K562 (cell line): ENCODE data around the gene MT1A. TPM values are rescaled to one million over a fixed set of nuclear protein-coding genes. Genes with fewer than 3 reads are reported as not detected.

Experiments used
- ATAC-seq: fragments of 200-7000 bp; cut with Tn5 transposase; 3 replicates; pipeline ENCODE4 v1.9.1; 2020; ENCODE audit warnings: moderate library complexity
- BruUV-seq: library from RNA; stranded (reverse); fragments of 400-500 nt; replicated peaks from 2 replicates; lab custom pipeline; 2021; lab: Mats Ljungman, UMichigan
- CTCF ChIA-PET: fragments of 300-600 bp; formaldehyde crosslinking; extraction: SDS; loops from one replicate; lab custom pipeline; 2021; ENCODE audit warnings: low intra/inter-chr PET ratio; lab: Yijun Ruan, JAX
- POLR2A ChIA-PET: fragments of 300-600, 350-650 bp; sonication (Branson Sonifier 250); formaldehyde crosslinking; extraction: SDS; loops from one replicate; lab custom pipeline; 2021; ENCODE audit warnings: antibody characterized with exemption, inconsistent platforms; lab: Yijun Ruan, JAX
- DNase-seq, 4 experiments: peaks; one replicate each; pipeline versions ENCODE4 v3.0.0 to v3.0.0-alpha.2; 2011 to 2018; ENCODE audit warnings: low spot score in 3 of 4, mixed read lengths in 3 of 4; ENCODE audit errors: extremely low read depth in 1 of 4
- FAIRE-seq: peaks from 2 replicates; lab custom pipeline; 2011; peaks lifted over from hg19 to GRCh38; lab: Jason Lieb, UNC
- H2AFZ ChIP-seq: 2 replicates; pipeline ENCODE4 v1.6.0; 2011; ENCODE audit warnings: low read depth, low read length, control low read depth, inconsistent platforms
- H3K27ac ChIP-seq: fragments of 200-600 bp; 3 replicates; pipeline ENCODE4 v1.8.0; 2011; ENCODE audit warnings: low read depth, mild to moderate bottlenecking, control low read depth, inconsistent platforms, low read length, moderate library complexity, mixed read lengths; ENCODE audit errors: extremely low read depth
- H3K27me3 ChIP-seq, 2 experiments: fragments of 300-600 bp in 1 of 2; 2 replicates in 1 of 2; 3 replicates in 1 of 2; pipeline versions ENCODE4 v1.6.0 to v1.8.0; 2011; ENCODE audit warnings: inconsistent platforms in 2 of 2, low read length in 2 of 2, mild to moderate bottlenecking in 1 of 2, mixed read lengths in 1 of 2, moderate library complexity in 1 of 2; ENCODE audit not compliant: control insufficient read depth in 2 of 2, insufficient read depth in 2 of 2
- H3K36me3 ChIP-seq: fragments of 300-600 bp; 3 replicates; pipeline ENCODE4 v1.8.0; 2011; ENCODE audit warnings: mild to moderate bottlenecking, low read length, inconsistent platforms; ENCODE audit not compliant: control insufficient read depth, insufficient read depth
- H3K4me1 ChIP-seq, 2 experiments: fragments of 200-600 bp in 1 of 2; replicated peaks in 1 of 2; 2 replicates in 1 of 2; 3 replicates in 1 of 2; pipeline versions ENCODE4 v1.5.1 to v1.8.0; 2011; ENCODE audit warnings: inconsistent platforms in 2 of 2, low read length in 2 of 2, mild to moderate bottlenecking in 1 of 2, mixed read lengths in 1 of 2, moderate library complexity in 1 of 2; ENCODE audit not compliant: control insufficient read depth in 2 of 2, insufficient read depth in 2 of 2
- H3K4me2 ChIP-seq: 2 replicates; pipeline ENCODE4 v1.6.1; 2011; ENCODE audit warnings: low read length, control low read depth, inconsistent platforms, mixed read lengths; ENCODE audit not compliant: insufficient read depth
- H3K4me3 ChIP-seq: fragments of 200-600 bp; sonication (generic), shearing (Covaris generic); 2 replicates; pipeline ENCODE4 v1.5.1; 2016; ENCODE audit warnings: control low read depth, inconsistent platforms
- H3K79me2 ChIP-seq: fragments of 200-600 bp; 3 replicates; pipeline ENCODE4 v1.8.0; 2011; ENCODE audit warnings: low read length, inconsistent platforms; ENCODE audit not compliant: control insufficient read depth, insufficient read depth
- H3K9ac ChIP-seq, 2 experiments: 2 replicates each; pipeline versions ENCODE4 v1.6.0 to v1.6.1; 2011; ENCODE audit warnings: low read depth in 2 of 2, low read length in 2 of 2, control low read depth in 1 of 2, inconsistent platforms in 1 of 2, mild to moderate bottlenecking in 1 of 2, mixed read lengths in 1 of 2; ENCODE audit not compliant: insufficient read depth in 1 of 2
- H3K9me1 ChIP-seq: one replicate; pipeline ENCODE4 v1.6.0; 2011; ENCODE audit warnings: inconsistent platforms, mild to moderate bottlenecking, low read length, moderate library complexity; ENCODE audit not compliant: control insufficient read depth, insufficient read depth
- H3K9me3 ChIP-seq: replicated peaks from 2 replicates; pipeline ENCODE4 v1.5.1; 2011; ENCODE audit warnings: low read depth, low read length, inconsistent platforms; ENCODE audit not compliant: control insufficient read depth, insufficient read depth
- H4K20me1 ChIP-seq: replicated peaks from 2 replicates; pipeline ENCODE4 v1.6.1; 2011; ENCODE audit warnings: low read length, inconsistent platforms, mixed read lengths; ENCODE audit not compliant: control insufficient read depth, insufficient read depth
- BRD9 ChIP-seq: fragments of 450-650 bp; IDR thresholded peaks from 2 replicates; pipeline ENCODE4 v1.6.1; 2018; ENCODE audit warnings: low read depth; ENCODE audit not compliant: partially characterized antibody
- CAMTA2 ChIP-seq: fragments of 250-450 bp; sonication (Bioruptor Pico); conservative IDR thresholded peaks from 2 replicates; pipeline ENCODE4 v1.5.1; 2022
- CC2D1A ChIP-seq: fragments of 450-650 bp; IDR thresholded peaks from 2 replicates; pipeline ENCODE4 v1.6.1; 2017; ENCODE audit warnings: mild to moderate bottlenecking
- ETS2 ChIP-seq: IDR thresholded peaks from 2 replicates; pipeline ENCODE4 v1.6.1; 2016; ENCODE audit warnings: borderline replicate concordance, missing genetic modification characterization, mild to moderate bottlenecking, moderate library complexity, missing compliant biosample characterization; ENCODE audit not compliant: poor library complexity, severe bottlenecking
- HDAC8 ChIP-seq: fragments of 450-650 bp; IDR thresholded peaks from 2 replicates; pipeline ENCODE4 v1.6.1; 2016; ENCODE audit warnings: mild to moderate bottlenecking, missing genetic modification characterization, moderate library complexity, missing compliant biosample characterization
- KDM4B ChIP-seq, 2 experiments: fragments of 450-650 bp in 1 of 2; sonication (generic) in 1 of 2; IDR thresholded peaks; 2 replicates each; pipeline ENCODE4 v1.6.1; 2016 to 2017; ENCODE audit warnings: borderline replicate concordance in 2 of 2, antibody characterized with exemption in 1 of 2, low read depth in 1 of 2, mild to moderate bottlenecking in 1 of 2
- MAFK ChIP-seq: IDR thresholded peaks from 2 replicates; pipeline ENCODE4 v1.6.1; 2011; ENCODE audit warnings: low read length, improper control_type of control experiment
- PTBP1 ChIP-seq: fragments of 200-400 bp; formaldehyde crosslinking; IDR thresholded peaks from 2 replicates; pipeline ENCODE4 v1.6.1; 2017; ENCODE audit warnings: low read depth, low read length
- RBFOX2 ChIP-seq: fragments of 200-400 bp; formaldehyde crosslinking; IDR thresholded peaks from 2 replicates; pipeline ENCODE4 v1.6.1; 2017; ENCODE audit warnings: low read depth, mild to moderate bottlenecking, low read length, moderate library complexity
- RUNX1 ChIP-seq: sonication (generic); IDR thresholded peaks from 2 replicates; pipeline ENCODE4 v1.6.1; 2016; ENCODE audit warnings: antibody characterized with exemption, low read depth
- TBP ChIP-seq: optimal IDR thresholded peaks from 2 replicates; pipeline ENCODE3; 2011; ENCODE audit warnings: low read depth, low read length, improper control_type of control experiment
- ZNF717 ChIP-seq: fragments of 250-450 bp; sonication (Bioruptor Pico); IDR thresholded peaks from 2 replicates; pipeline ENCODE4 v1.5.0; 2021
- WGBS: fragments of 100-300 bp; shearing (Covaris generic); methylation state at CpG from one replicate; pipeline ENCODE4 v1.1.6; 2016; ENCODE audit warnings: low coverage, mixed read lengths; ENCODE audit not compliant: insufficient coverage; ENCODE audit errors: missing lambda C conversion rate; 5-methylcytosine and 5-hydroxymethylcytosine counted together
- in situ Hi-C: fragments of 300-500 bp; cut with MboI; formaldehyde crosslinking; loops from 4 replicates; pipeline ENCODE4 v1.15.0; 2018; ENCODE audit warnings: inconsistent platforms, mixed read lengths
- intact Hi-C: fragments of 100-400 bp; cut with micrococcal nuclease; formaldehyde crosslinking; loops from 2 replicates; pipeline ENCODE4 v1.14.2; 2022
- polyA plus RNA-seq, 8 experiments: library from polyadenylated mRNA; depleted of rRNA in 4 of 8; stranded (reverse) in 5 of 8; unstranded in 3 of 8; fragments of >200 nt; fragmentation: Nextera tagmentation in 2 of 8; fragmentation: Illumina TruSeq in 1 of 8; extraction: Ambion mirVana in 2 of 8; extraction: Trizol in 1 of 8; gene quantifications; 2 replicates each; pipeline versions ENCODE4 v1.2.1 to v1.2.3, GENCODE V29; 2011 to 2014; ENCODE audit warnings: inconsistent platforms in 1 of 8, missing spikeins in 1 of 8
- total RNA-seq, 7 experiments: library from RNA; depleted of rRNA in 6 of 7; stranded (reverse); fragments of >200 nt in 6 of 7; fragmentation: Illumina TruSeq in 2 of 7; extraction: Trizol in 2 of 7; gene quantifications; 2 replicates each; pipeline versions ENCODE4 v1.2.1 to v1.2.3, GENCODE V29; 2011 to 2021; ENCODE audit warnings: low replicate concordance in 1 of 7
- TF ChIP-seq, protein P1 (sequence below): sonication (generic); formaldehyde crosslinking; IDR thresholded peaks from 2 replicates; pipeline ENCODE4 v1.9.0; 2022; ENCODE audit warnings: mild to moderate bottlenecking, missing genetic modification reagents
- TF ChIP-seq, protein P2 (sequence below): fragments of 450-650 bp; IDR thresholded peaks from one replicate; pipeline ENCODE4 v1.6.1; 2018; ENCODE audit warnings: mild to moderate bottlenecking, moderate library complexity; ENCODE audit not compliant: partially characterized antibody

The MT1A gene
- total and polyA plus RNA-seq, 9 of the 15 experiments (the other 6 are each of a cell fraction or from before 2014, with no cell fraction given), result 0.23 TPM; not detected in 8

DNA sequence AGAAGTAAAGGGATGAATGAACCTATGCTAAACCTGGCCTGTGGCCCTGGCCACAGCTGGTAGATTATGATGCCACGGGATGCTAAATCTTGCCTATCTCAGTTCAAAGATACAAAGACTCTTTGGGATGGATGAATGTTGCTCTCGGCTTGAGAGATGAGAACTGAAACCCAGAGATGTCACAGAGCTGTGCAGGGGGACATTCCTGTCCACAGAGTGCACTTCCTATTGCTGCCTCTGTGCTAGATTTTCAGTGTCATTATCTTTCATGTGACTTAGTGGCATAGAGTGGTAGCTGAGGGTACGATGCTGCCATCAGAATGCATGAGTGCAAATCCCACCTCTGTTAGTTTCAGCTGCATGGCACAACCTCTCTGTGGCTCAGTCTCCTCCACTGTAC, 8.3 kb upstream of the MT1A start:
- intact Hi-C loops, result no loop called here
- no peaks in the 10 kb centered on the region for H3K9me3 ChIP-seq
- H3K9me1 ChIP-seq, result no peaks in the 10 kb centered on the region
- WGBS, result 0% methylated on average over 3 of the region's 3 CpGs
- no peaks in the 10 kb centered on the region for H3K36me3 ChIP-seq
- BruUV-seq, result no TSS peak
- no peak overlapping the region for H3K4me3 ChIP-seq
- H3K4me1 ChIP-seq, result peaks cover 0 to 15% of the 10 kb centered on the region in 2 experiments; a peak in 2 of 5 replicates
- FAIRE-seq (no peak), ATAC-seq (no peak), DNase-seq (no peak)
- H3K79me2 ChIP-seq, result no peaks in the 10 kb centered on the region
- in situ Hi-C loops, result no loop called here
- POLR2A ChIA-PET, result interaction anchor here (0.8 kb wide), 1 partner anchor 10 kb away, joined by 4 read pairs; no protein-coding TSS in a partner anchor
- no peak overlapping the region for H2AFZ ChIP-seq
- no peak overlapping the region for H3K4me2 ChIP-seq
- no peak overlapping the region for H3K27ac ChIP-seq
- CTCF ChIA-PET, result no interaction called here
- peaks cover 41 to 70% of the 10 kb centered on the region in 2 experiments; a peak in 4 of 5 replicates for H3K27me3 ChIP-seq
- no peak for TF ChIP-seq PTBP1
- TF ChIP-seq BRD9, result peak; percentile 73
- H3K9ac ChIP-seq, result no peak overlapping the region
- H4K20me1 ChIP-seq, result 0 out of 2 replicates have a peak, but pooled peaks cover 3% of the 10 kb centered on the region

DNA sequence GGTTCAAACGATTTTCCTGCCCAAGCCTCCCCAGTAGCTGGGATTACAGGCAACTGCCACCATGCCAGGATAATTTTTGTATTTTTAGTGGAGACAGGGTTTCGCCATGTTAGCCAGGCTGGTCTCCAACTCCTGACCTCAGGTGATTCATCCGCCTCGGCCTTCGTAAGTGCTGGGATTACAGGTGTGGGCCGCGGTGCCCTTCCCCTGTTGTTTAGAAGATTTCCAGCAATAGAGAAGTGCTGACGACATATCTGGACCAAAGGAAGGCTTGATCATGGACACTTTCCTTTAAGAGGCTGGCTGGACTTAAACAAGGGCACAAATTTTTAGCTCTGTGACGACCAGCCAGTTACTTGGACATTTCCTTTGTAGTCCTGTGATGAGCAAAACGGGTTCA, 7.3 kb upstream of the MT1A start:
- H3K27me3 ChIP-seq, result peaks cover 36 to 70% of the 10 kb centered on the region in 2 experiments; a peak in 4 of 5 replicates
- H2AFZ ChIP-seq, result no peak overlapping the region
- no peaks in the 10 kb centered on the region for H3K79me2 ChIP-seq
- H3K9me1 ChIP-seq, result no peaks in the 10 kb centered on the region
- WGBS, result under 1% methylated on average over 10 of the region's 10 CpGs
- ChIA-PET POLR2A (no interaction called here), CTCF (no interaction called here)
- no peaks in the 10 kb centered on the region for H3K36me3 ChIP-seq
- H3K4me2 ChIP-seq, result no peak overlapping the region
- no peak overlapping the region for H3K9ac ChIP-seq
- H3K27ac ChIP-seq, result no peak overlapping the region
- H3K4me3 ChIP-seq, result no peak overlapping the region
- no peaks in the 10 kb centered on the region for H3K9me3 ChIP-seq
- in situ Hi-C loops, result no loop called here
- DNase-seq (no peak), FAIRE-seq (no peak), ATAC-seq (no peak)
- H3K4me1 ChIP-seq, result peaks cover 0 to 15% of the 10 kb centered on the region in 2 experiments; a peak in 2 of 5 replicates
- intact Hi-C loops, result no loop called here
- 0 out of 2 replicates have a peak, but pooled peaks cover 3% of the 10 kb centered on the region for H4K20me1 ChIP-seq
- no TSS peak for BruUV-seq
- TF ChIP-seq TBP, result no peak
- TF ChIP-seq CAMTA2, result no peak
- TF ChIP-seq HDAC8 (tag), result no peak
- no peak for TF ChIP-seq MAFK
- TF ChIP-seq RBFOX2, result no peak
- TF ChIP-seq, protein P1, sequence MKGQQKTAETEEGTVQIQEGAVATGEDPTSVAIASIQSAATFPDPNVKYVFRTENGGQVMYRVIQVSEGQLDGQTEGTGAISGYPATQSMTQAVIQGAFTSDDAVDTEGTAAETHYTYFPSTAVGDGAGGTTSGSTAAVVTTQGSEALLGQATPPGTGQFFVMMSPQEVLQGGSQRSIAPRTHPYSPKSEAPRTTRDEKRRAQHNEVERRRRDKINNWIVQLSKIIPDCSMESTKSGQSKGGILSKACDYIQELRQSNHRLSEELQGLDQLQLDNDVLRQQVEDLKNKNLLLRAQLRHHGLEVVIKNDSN, result no peak
- TF ChIP-seq KDM4B (IDR thresholded peaks at IDR 0.05; ENCODE audit: borderline replicate concordance in 2 of 2, low read depth in 1 of 2), result no peak
- no peak for TF ChIP-seq ZNF717 (CRISPR knock-in tag)
- TF ChIP-seq RUNX1, result no peak
- TF ChIP-seq, protein P2, sequence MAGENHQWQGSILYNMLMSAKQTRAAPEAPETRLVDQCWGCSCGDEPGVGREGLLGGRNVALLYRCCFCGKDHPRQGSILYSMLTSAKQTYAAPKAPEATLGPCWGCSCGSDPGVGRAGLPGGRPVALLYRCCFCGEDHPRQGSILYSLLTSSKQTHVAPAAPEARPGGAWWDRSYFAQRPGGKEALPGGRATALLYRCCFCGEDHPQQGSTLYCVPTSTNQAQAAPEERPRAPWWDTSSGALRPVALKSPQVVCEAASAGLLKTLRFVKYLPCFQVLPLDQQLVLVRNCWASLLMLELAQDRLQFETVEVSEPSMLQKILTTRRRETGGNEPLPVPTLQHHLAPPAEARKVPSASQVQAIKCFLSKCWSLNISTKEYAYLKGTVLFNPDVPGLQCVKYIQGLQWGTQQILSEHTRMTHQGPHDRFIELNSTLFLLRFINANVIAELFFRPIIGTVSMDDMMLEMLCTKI, result no peak
- TF ChIP-seq ETS2 (tag), result no peak
- TF ChIP-seq CC2D1A, result no peak
